Psoas muscle (tissue), 8 donors: ENCODE measurements around the gene GRAP2. TPM values are rescaled to one million over a fixed set of nuclear protein-coding genes. Genes with fewer than 3 reads are reported as not detected.

Experiments
- ATAC-seq, 4 donors: fragments of 200-7000 bp; cut with Tn5 transposase; one replicate each; pipeline ENCODE4 v1.9.1; 2020; ENCODE audit warnings: moderate library complexity in 3 of 4, mild to moderate bottlenecking in 2 of 4
- DNase-seq, 2 donors: peaks; one replicate each; pipeline ENCODE4 v3.0.0-alpha.2; 2020
- H3K27ac ChIP-seq: fragments of 200-600 bp; one replicate; pipeline ENCODE4 v1.8.0; 2022
- H3K27me3 ChIP-seq, 3 donors: fragments of 200-600 bp in 1 of 3; one replicate each; pipeline versions ENCODE4 v1.6.1 to v1.8.0; 2013 to 2022; ENCODE audit warnings: low read length in 2 of 3, mild to moderate bottlenecking in 2 of 3, moderate library complexity in 1 of 3; ENCODE audit not compliant: insufficient read depth in 3 of 3
- H3K36me3 ChIP-seq, 2 donors: fragments of 200-600 bp in 1 of 2; one replicate each; pipeline versions ENCODE4 v1.6.1 to v1.8.0; 2013 to 2022; ENCODE audit warnings: low read depth in 1 of 2, mild to moderate bottlenecking in 1 of 2, moderate library complexity in 1 of 2; ENCODE audit not compliant: insufficient read depth in 1 of 2
- H3K4me1 ChIP-seq: fragments of 200-600 bp; one replicate; pipeline ENCODE4 v1.8.0; 2022
- H3K4me3 ChIP-seq: fragments of 200-600 bp; one replicate; pipeline ENCODE4 v1.8.0; 2022; ENCODE audit warnings: mild to moderate bottlenecking
- H3K9me3 ChIP-seq: fragments of 200-600 bp; one replicate; pipeline ENCODE4 v1.8.0; 2022
- WGBS, 3 donors: extraction: QIAGEN DNeasy Blood & Tissue Kit; methylation state at CpG; one replicate each; pipeline versions ENCODE4 v1.1.6 to v1.1.7; 2013; 5-methylcytosine and 5-hydroxymethylcytosine counted together
- intact Hi-C, 2 donors: fragments of 100-400 bp; cut with DNase I; formaldehyde crosslinking; loops; one replicate each; pipeline versions ENCODE4 v1.11.0 to v1.14.2; 2022
- polyA plus RNA-seq, 3 donors: library from polyadenylated mRNA; stranded (reverse); fragments of 200-250 nt; gene quantifications; one replicate each; pipeline ENCODE4 v1.2.3, GENCODE V29; 2013
- total RNA-seq, 4 donors: library from RNA; stranded (reverse); fragmentation: NEBNext Ultra II Directional in 2 of 4; extraction: Animal tissue kit (Norgen Biotek cat#: 25700) in 2 of 4; gene quantifications; one replicate each; pipeline versions ENCODE4 v1.2.1 to v1.2.4, GENCODE V29; 2021 to 2023
- TF ChIP-seq, protein P1 (sequence below): fragments of 200-600 bp; IDR thresholded peaks from one replicate; pipeline ENCODE4 v1.8.0; 2022; ENCODE audit warnings: antibody characterized with exemption
- donor health status: healthy with polysubstance abuse.
- donor health status: DM: no; HTN: no; CAD: no; lungs with moderate emphysema.
- donor health status: Bipolar disorder and iron deficiency.
- donor health status: healthy.
- donor health status: DM: yes; HTN: yes; CAD: no.
- donor health status: DM: no; HTN: no; CAD: no.
- donor health status: DM: no; HTN: no; CAD: no.
- donor health status: DM: yes; HTN: yes; CAD: no.

GRAP2 gene
- total and polyA plus RNA-seq, 7 donors, result 0.18 to 0.88 (median 0.33) TPM

- intact Hi-C loops, result no loop called here
- ATAC-seq (no peak), DNase-seq (peak in 1 of 2 donors; percentile 26)
- Histone ChIP-seq H3K9me3 (no peaks in the 10 kb centered on the region), H3K4me1 (no peaks in the 10 kb centered on the region), H3K27me3 (peaks cover 0 to 9% (median 0%) of the 10 kb centered on the region in 3 donors), H3K4me3 (no peak within 1 kb of the TSS), H3K36me3 (no peaks in the 10 kb centered on the region), H3K27ac (no peak within 1 kb of the TSS)
- 78 to 80% (median 79%) methylated on average over 18 to 20 of the region's 20 CpGs for WGBS, 3 donors
- TF ChIP-seq, protein P1, sequence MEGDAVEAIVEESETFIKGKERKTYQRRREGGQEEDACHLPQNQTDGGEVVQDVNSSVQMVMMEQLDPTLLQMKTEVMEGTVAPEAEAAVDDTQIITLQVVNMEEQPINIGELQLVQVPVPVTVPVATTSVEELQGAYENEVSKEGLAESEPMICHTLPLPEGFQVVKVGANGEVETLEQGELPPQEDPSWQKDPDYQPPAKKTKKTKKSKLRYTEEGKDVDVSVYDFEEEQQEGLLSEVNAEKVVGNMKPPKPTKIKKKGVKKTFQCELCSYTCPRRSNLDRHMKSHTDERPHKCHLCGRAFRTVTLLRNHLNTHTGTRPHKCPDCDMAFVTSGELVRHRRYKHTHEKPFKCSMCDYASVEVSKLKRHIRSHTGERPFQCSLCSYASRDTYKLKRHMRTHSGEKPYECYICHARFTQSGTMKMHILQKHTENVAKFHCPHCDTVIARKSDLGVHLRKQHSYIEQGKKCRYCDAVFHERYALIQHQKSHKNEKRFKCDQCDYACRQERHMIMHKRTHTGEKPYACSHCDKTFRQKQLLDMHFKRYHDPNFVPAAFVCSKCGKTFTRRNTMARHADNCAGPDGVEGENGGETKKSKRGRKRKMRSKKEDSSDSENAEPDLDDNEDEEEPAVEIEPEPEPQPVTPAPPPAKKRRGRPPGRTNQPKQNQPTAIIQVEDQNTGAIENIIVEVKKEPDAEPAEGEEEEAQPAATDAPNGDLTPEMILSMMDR, result no peak
These were observed 7.4 kb upstream of the GRAP2 start, which contains the start of gene ENTHD1 for GRCh38 chr22:39893526-39893925. Gene ENTHD1 (minus strand): TSS chr22:39893760. CDS start chr22:39887748, 6,012 bp downstream.

- 40 to 51% (median 47%) methylated on average over 7 of the region's 7 CpGs for WGBS, 3 donors
- Histone ChIP-seq H3K4me3 (no peak overlapping the region), H3K27me3 (peaks cover 0 to 7% (median 0%) of the 10 kb centered on the region in 3 donors), H3K36me3 (no peaks in the 10 kb centered on the region), H3K9me3 (no peaks in the 10 kb centered on the region), H3K27ac (no peak overlapping the region), H3K4me1 (no peaks in the 10 kb centered on the region)
- intact Hi-C loops, result no loop called here
- DNase-seq, result no peak
- TF ChIP-seq, protein P1, result no peak
- no peak for ATAC-seq
These were observed 6.3 kb upstream of the GRAP2 start for GRCh38 chr22:39894554-39895092.

DNA sequence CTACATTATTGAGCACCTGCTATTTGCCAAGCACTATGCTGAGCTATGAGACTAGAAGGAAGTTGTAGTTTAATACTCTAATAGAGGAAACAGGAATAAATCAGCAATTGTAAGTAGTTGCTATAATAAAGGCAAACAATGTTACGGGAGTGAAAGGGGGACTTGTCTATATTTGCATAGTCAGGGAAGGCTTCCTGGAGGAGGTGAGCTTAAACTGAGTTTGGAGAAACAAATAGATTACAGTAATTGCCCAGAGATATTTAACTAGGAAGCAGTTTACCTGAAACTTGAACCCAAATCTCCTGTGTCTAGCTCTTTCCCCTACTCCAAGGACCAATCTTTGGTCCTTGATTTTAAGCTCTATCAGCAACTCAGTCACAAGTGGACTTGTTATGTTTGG lies 5.2 kb upstream of the GRAP2 start:
- DNase-seq (no peak), ATAC-seq (no peak)
- H3K36me3 ChIP-seq, result no peaks in the 10 kb centered on the region
- intact Hi-C loops, result no loop called here
- H3K27me3 ChIP-seq, result peaks cover 0 to 10% (median 0%) of the 10 kb centered on the region in 3 donors
- TF ChIP-seq, protein P1, result no peak
- H3K9me3 ChIP-seq, result no peaks in the 10 kb centered on the region
- no peak overlapping the region for H3K27ac ChIP-seq
- 80 to 86% (median 84%) methylated on average over 1 of the region's 1 CpG for WGBS, 3 donors
- H3K4me1 ChIP-seq, result no peaks in the 10 kb centered on the region
- no peak overlapping the region for H3K4me3 ChIP-seq

GRCh38 chr22:39896313-39896996 lies 4.4 kb upstream of the GRAP2 start:
- no peak overlapping the region for H3K4me3 ChIP-seq
- DNase-seq, result no peak
- H3K4me1 ChIP-seq, result no peaks in the 10 kb centered on the region
- TF ChIP-seq, protein P1, result no peak
- intact Hi-C loops, result no loop called here
- no peak for ATAC-seq
- H3K36me3 ChIP-seq, result no peaks in the 10 kb centered on the region
- H3K9me3 ChIP-seq, result no peaks in the 10 kb centered on the region
- no peak overlapping the region for H3K27ac ChIP-seq
- peaks cover 0 to 8% (median 0%) of the 10 kb centered on the region in 3 donors for H3K27me3 ChIP-seq
- WGBS, 3 donors, result 74 to 75% (median 75%) methylated on average over 6 of the region's 6 CpGs
